K562 treated with DMSO at 1 percent for 48 hours (cell line): ENCODE measurements around the gene DCLK1. TPM values are rescaled to one million over a fixed set of nuclear protein-coding genes. Genes with fewer than 3 reads are reported as not detected.

ENCODE experiments used
- total RNA-seq: library from RNA; unstranded; fragments of 300-600 nt; gene quantifications from 2 replicates; pipeline ENCODE4 v1.2.3, GENCODE V29; 2022; ENCODE audit warnings: low replicate concordance; ENCODE audit errors: extremely low read depth

DCLK1 gene
- not detected in 2 replicates for total RNA-seq

DNA sequence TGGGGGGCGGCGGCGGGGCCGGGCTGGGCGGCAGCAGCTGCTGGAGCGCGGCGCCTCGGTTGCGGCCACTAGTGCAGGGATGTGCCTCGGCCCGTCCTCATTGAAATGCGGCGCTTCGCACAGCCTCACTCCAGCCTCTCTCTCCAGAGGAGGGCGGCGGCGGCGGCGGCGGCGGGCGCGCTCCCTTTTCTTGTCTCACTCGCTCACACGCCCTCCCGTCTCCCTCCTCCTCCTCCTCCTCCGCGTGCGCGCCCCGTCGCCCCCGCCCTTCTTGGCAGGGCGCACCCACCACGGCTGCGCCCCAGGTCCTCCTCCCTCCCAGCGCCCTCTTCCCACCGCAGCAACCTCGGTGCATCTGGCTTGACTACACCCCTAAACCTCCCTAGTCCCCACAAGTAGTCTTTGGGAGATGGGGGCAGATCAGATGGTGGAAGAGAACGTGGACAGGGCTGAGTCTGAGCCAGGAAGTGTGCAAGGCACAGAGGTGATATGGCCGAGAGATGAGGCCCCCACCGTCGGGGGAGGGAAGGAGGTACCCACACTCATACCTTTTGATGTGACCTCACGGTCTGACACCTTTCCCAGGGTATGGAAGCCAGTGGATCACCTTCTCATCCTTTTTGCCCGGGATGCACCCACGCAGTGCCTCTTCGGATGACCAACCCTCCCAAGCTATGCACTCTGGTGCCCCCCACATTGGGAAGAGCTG, at the start of gene DCLK1:
Gene DCLK1, minus strand, starts transcription at position 161 of the 709 bp plus-strand sequence.

Other genes with a start within 250 kb of the DCLK1 start
- not detected in 2 replicates for gene SOHLH2, start 83.2 kb upstream of the DCLK1 start, total RNA-seq
- not detected in 2 replicates for gene CCDC169, start 166.4 kb upstream of the DCLK1 start, total RNA-seq
- gene SPART, start 215.0 kb upstream of the DCLK1 start, total RNA-seq: not detected in 2 replicates